ENCODE data around the gene FGF11.

DNA sequence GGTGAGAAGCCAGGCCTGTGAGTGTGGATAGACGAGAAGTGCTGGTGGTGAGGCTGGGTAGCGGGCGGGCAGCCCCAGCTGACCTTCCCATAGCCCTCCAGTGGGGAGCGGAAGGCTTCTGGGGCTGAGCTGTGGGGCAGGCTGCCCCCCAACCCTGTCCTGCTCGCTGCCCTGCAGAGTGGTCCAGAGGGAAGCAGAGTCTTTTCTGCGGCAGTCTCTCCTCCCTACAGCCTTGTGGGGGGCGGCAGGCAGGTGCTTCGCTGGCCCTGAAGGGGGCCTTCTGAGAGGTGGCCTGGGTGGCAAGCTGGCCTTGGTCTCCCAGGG, 27.9 kb upstream of the FGF11 start:
- TF ChIP-seq, protein P1, sequence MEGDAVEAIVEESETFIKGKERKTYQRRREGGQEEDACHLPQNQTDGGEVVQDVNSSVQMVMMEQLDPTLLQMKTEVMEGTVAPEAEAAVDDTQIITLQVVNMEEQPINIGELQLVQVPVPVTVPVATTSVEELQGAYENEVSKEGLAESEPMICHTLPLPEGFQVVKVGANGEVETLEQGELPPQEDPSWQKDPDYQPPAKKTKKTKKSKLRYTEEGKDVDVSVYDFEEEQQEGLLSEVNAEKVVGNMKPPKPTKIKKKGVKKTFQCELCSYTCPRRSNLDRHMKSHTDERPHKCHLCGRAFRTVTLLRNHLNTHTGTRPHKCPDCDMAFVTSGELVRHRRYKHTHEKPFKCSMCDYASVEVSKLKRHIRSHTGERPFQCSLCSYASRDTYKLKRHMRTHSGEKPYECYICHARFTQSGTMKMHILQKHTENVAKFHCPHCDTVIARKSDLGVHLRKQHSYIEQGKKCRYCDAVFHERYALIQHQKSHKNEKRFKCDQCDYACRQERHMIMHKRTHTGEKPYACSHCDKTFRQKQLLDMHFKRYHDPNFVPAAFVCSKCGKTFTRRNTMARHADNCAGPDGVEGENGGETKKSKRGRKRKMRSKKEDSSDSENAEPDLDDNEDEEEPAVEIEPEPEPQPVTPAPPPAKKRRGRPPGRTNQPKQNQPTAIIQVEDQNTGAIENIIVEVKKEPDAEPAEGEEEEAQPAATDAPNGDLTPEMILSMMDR (tag by site-specific recombination; IDR thresholded peaks at IDR 0.05) = no peak
- TF ChIP-seq ZNF776 (tag by site-specific recombination; IDR thresholded peaks at IDR 0.05; ENCODE audit: borderline replicate concordance) = no peak
- TF ChIP-seq, protein P2, sequence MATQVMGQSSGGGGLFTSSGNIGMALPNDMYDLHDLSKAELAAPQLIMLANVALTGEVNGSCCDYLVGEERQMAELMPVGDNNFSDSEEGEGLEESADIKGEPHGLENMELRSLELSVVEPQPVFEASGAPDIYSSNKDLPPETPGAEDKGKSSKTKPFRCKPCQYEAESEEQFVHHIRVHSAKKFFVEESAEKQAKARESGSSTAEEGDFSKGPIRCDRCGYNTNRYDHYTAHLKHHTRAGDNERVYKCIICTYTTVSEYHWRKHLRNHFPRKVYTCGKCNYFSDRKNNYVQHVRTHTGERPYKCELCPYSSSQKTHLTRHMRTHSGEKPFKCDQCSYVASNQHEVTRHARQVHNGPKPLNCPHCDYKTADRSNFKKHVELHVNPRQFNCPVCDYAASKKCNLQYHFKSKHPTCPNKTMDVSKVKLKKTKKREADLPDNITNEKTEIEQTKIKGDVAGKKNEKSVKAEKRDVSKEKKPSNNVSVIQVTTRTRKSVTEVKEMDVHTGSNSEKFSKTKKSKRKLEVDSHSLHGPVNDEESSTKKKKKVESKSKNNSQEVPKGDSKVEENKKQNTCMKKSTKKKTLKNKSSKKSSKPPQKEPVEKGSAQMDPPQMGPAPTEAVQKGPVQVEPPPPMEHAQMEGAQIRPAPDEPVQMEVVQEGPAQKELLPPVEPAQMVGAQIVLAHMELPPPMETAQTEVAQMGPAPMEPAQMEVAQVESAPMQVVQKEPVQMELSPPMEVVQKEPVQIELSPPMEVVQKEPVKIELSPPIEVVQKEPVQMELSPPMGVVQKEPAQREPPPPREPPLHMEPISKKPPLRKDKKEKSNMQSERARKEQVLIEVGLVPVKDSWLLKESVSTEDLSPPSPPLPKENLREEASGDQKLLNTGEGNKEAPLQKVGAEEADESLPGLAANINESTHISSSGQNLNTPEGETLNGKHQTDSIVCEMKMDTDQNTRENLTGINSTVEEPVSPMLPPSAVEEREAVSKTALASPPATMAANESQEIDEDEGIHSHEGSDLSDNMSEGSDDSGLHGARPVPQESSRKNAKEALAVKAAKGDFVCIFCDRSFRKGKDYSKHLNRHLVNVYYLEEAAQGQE (tag by site-specific recombination; IDR thresholded peaks at IDR 0.05) = no peak
